Activated CD8-positive, alpha-beta T cell treated with anti-CD3 and anti-CD28 coated beads for 36 hours (primary cell): ENCODE results near the gene AP3B1. TPM values are rescaled to one million over a fixed set of nuclear protein-coding genes. Genes with fewer than 3 reads are reported as not detected.

Experiments
- ATAC-seq: fragments of 200-7000 bp; cut with Tn5 transposase; one replicate; pipeline ENCODE4 v1.10.0; 2021; ENCODE audit warnings: mild to moderate bottlenecking, moderate library complexity
- CTCF ChIA-PET: fragments of 350-600 bp; sonication (Branson Sonifier 250); formaldehyde crosslinking; loops from one replicate; lab custom pipeline; 2021; ENCODE audit warnings: antibody characterized with exemption; lab: Charles Lee
- POLR2A ChIA-PET: fragments of 350-600 bp; sonication (Branson Sonifier 250); formaldehyde crosslinking; loops from one replicate; lab custom pipeline; 2021; ENCODE audit warnings: antibody characterized with exemption; lab: Charles Lee
- DNase-seq: peaks from one replicate; pipeline ENCODE4 v3.0.0-alpha.2; 2020
- H3K27ac Mint-ChIP-seq: one replicate; pipeline ENCODE4 v1.8.0; 2021; ENCODE audit warnings: mild to moderate bottlenecking, mixed read lengths
- H3K27me3 Mint-ChIP-seq: one replicate; pipeline ENCODE4 v1.8.0; 2021; ENCODE audit warnings: mixed read lengths
- H3K36me3 Mint-ChIP-seq: one replicate; pipeline ENCODE4 v1.8.0; 2021; ENCODE audit warnings: low read depth, mixed read lengths
- H3K4me1 Mint-ChIP-seq: one replicate; pipeline ENCODE4 v1.8.0; 2021; ENCODE audit warnings: low read depth, mixed read lengths
- H3K4me3 Mint-ChIP-seq: one replicate; pipeline ENCODE4 v1.8.0; 2021; ENCODE audit warnings: mild to moderate bottlenecking, moderate library complexity, mixed read lengths
- H3K9me3 Mint-ChIP-seq: one replicate; pipeline ENCODE4 v1.8.0; 2021; ENCODE audit warnings: mixed read lengths
- intact Hi-C: fragments of 100-400 bp; cut with micrococcal nuclease; formaldehyde crosslinking; loops from one replicate; pipeline ENCODE4 v1.10.0; 2022
- total RNA-seq, 2 experiments: library from RNA; stranded (reverse); gene quantifications; one replicate each; pipeline ENCODE4 v1.2.3, GENCODE V29; 2021
- TF ChIP-seq, protein P1 (sequence below): fragments of 200-600 bp; IDR thresholded peaks from one replicate; pipeline ENCODE4 v1.8.0; 2022; ENCODE audit warnings: antibody characterized with exemption, mild to moderate bottlenecking

AP3B1 gene
- total RNA-seq, 2 experiments from 2014 or later, result 33.0 to 34.4 TPM

DNA sequence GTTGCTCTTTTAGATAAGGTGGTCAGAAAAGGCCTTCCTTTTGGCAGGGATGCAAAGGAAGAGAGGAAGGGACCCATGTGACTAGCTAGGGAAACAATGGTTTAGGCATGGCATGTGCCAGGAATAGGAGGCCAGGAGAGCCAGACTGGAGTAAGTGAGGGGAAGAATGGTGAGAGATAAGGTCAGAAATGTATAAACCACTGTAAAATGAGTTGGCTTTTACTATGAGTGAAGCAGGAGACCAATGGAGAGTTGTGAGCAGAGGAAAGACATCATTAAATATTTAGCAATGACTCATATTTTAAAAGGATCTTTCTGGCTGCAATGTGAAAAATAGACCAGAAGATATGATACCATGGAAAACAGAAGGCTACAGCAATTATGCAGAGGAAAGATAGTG is 50.9 kb downstream of the AP3B1 start:
- Mint-ChIP-seq H3K4me1 (peaks cover 2% of the 10 kb centered on the region), H3K27me3 (no peaks in the 10 kb centered on the region), H3K27ac (no peak overlapping the region), H3K9me3 (no peaks in the 10 kb centered on the region), H3K4me3 (no peak overlapping the region), H3K36me3 (peaks cover 7% of the 10 kb centered on the region)
- intact Hi-C loops, result no loop called here
- ChIA-PET POLR2A (no interaction called here), CTCF (no interaction called here)
- TF ChIP-seq, protein P1, sequence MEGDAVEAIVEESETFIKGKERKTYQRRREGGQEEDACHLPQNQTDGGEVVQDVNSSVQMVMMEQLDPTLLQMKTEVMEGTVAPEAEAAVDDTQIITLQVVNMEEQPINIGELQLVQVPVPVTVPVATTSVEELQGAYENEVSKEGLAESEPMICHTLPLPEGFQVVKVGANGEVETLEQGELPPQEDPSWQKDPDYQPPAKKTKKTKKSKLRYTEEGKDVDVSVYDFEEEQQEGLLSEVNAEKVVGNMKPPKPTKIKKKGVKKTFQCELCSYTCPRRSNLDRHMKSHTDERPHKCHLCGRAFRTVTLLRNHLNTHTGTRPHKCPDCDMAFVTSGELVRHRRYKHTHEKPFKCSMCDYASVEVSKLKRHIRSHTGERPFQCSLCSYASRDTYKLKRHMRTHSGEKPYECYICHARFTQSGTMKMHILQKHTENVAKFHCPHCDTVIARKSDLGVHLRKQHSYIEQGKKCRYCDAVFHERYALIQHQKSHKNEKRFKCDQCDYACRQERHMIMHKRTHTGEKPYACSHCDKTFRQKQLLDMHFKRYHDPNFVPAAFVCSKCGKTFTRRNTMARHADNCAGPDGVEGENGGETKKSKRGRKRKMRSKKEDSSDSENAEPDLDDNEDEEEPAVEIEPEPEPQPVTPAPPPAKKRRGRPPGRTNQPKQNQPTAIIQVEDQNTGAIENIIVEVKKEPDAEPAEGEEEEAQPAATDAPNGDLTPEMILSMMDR, result no peak
- no peak for ATAC-seq
- DNase-seq, result no peak

DNA sequence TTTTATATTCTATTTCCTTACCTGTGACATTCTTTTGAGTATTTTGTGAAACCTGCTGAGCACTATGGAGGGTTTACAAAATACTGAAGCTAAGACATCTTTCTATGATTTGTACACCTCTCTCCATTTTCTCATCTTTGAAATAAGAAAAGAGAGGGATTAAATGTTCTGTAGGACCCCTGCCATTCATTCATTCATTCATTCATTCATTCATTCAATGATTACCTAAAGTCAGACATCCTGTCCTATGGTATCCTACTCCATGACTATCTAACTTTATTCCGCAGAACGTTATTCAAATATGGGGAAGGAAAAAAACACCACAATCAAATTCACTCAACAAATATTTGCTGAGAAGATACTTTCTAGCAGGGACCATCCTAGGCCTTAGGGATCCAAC is 51.4 kb downstream of the AP3B1 start:
- Mint-ChIP-seq H3K4me1 (peaks cover 2% of the 10 kb centered on the region), H3K4me3 (no peak overlapping the region), H3K36me3 (peaks cover 9% of the 10 kb centered on the region), H3K27ac (no peak overlapping the region), H3K9me3 (no peaks in the 10 kb centered on the region), H3K27me3 (no peaks in the 10 kb centered on the region)
- DNase-seq (no peak), ATAC-seq (no peak)
- intact Hi-C loops, result no loop called here
- ChIA-PET CTCF (no interaction called here), POLR2A (no interaction called here)
- TF ChIP-seq, protein P1, result no peak

DNA sequence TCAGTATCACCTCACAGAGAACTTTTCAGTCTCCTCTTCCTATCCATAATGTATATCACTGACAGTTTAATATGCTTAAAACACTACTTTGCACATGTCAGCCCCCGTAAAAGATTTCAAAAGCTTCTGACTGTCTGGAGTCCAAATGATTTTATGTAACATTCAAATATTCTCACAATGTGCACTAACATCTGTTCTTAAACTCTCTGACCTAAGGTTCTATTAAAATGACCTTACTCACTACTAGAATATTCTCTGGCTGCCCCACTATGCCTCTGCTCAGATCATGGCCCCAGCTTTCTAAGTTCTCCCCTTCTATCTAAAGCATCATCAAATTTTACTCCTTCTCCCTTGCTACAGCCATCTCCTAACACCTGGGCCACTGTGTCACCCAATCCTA is 52.5 kb downstream of the AP3B1 start:
- H3K36me3 Mint-ChIP-seq, result peaks cover 12% of the 10 kb centered on the region
- DNase-seq (no peak), ATAC-seq (no peak)
- H3K27me3 Mint-ChIP-seq, result no peaks in the 10 kb centered on the region
- no peak overlapping the region for H3K27ac Mint-ChIP-seq
- TF ChIP-seq, protein P1, result no peak
- POLR2A ChIA-PET, result no interaction called here
- no peak overlapping the region for H3K4me3 Mint-ChIP-seq
- no peaks in the 10 kb centered on the region for H3K9me3 Mint-ChIP-seq
- H3K4me1 Mint-ChIP-seq, result peaks cover 2% of the 10 kb centered on the region
- intact Hi-C loops, result no loop called here
- CTCF ChIA-PET, result no interaction called here

DNA sequence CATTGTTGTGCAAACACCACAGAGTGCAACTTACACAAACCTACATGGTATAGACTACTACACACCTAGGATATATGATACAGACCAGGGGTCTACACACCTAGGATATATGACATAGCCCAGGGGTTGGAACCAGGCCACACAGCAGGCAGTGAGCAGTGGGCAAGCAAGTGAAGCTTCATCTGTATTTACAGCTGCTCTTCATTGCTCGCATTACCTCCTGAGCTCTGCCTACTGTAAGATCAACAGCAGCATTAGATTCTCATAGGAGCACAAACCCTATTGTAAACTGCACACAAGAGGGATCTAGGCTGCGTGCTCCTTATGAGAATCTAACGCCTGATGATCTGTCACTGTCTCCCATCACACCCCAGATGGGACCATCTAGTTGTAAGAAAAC is 56.6 kb downstream of the AP3B1 start:
- peaks cover 6% of the 10 kb centered on the region for H3K4me1 Mint-ChIP-seq
- intact Hi-C loops, result no loop called here
- H3K27ac Mint-ChIP-seq, result no peak overlapping the region
- no peak overlapping the region for H3K4me3 Mint-ChIP-seq
- ATAC-seq (no peak), DNase-seq (no peak)
- H3K36me3 Mint-ChIP-seq, result peaks cover 12% of the 10 kb centered on the region
- POLR2A ChIA-PET, result no interaction called here
- TF ChIP-seq, protein P1, result no peak
- H3K27me3 Mint-ChIP-seq, result no peaks in the 10 kb centered on the region
- CTCF ChIA-PET, result no interaction called here
- H3K9me3 Mint-ChIP-seq, result no peaks in the 10 kb centered on the region

DNA sequence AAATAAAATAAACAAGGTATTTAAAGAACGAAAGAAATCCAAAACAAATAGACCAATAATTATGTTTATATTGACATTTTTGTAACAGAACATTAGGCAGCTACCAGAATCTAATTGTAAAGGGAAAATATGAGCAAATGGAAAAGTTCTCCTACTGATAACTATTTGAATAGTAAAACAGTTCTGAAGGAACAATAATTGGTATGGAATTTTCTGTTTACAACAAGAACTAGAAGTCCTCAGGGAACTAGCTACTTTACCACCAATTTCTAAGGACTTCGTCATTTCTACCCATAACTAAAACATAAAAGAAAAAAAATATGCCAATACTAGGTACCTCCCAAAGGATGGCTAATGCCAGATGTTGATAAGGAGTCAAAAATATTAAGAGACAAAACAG is 58.5 kb downstream of the AP3B1 start:
- TF ChIP-seq, protein P1, result no peak
- ChIA-PET POLR2A (no interaction called here), CTCF (no interaction called here)
- Mint-ChIP-seq H3K4me1 (peaks cover 8% of the 10 kb centered on the region), H3K4me3 (no peak overlapping the region), H3K27ac (no peak overlapping the region), H3K9me3 (no peaks in the 10 kb centered on the region), H3K27me3 (no peaks in the 10 kb centered on the region), H3K36me3 (peaks cover 14% of the 10 kb centered on the region)
- ATAC-seq, result no peak
- intact Hi-C loops, result no loop called here
- no peak for DNase-seq
